DND-41 (cell line): ENCODE results near the gene CDH11.

Source experiments
- ATAC-seq: fragments of 200-7000 bp; cut with Tn5 transposase; 3 replicates; pipeline ENCODE4 v1.9.1; 2021; ENCODE audit warnings: low read depth; ENCODE audit not compliant: insufficient read depth
- DNase-seq: peaks from one replicate; pipeline ENCODE4 v3.0.0-alpha.2; 2020
- H2AFZ ChIP-seq: 2 replicates; pipeline ENCODE4 v1.6.0; 2012; ENCODE audit warnings: low read depth, low read length
- H3K27ac ChIP-seq: 2 replicates; pipeline ENCODE4 v1.5.1; 2012; ENCODE audit warnings: low read length, inconsistent platforms
- H3K27me3 ChIP-seq: fragments of 200-600 bp; sonication (generic); 2 replicates; pipeline ENCODE4 v1.6.0; 2012; ENCODE audit warnings: low read length, mild to moderate bottlenecking, inconsistent platforms; ENCODE audit not compliant: insufficient read depth, poor library complexity
- H3K36me3 ChIP-seq: 2 replicates; pipeline ENCODE4 v1.5.1; 2012; ENCODE audit warnings: low read length, inconsistent platforms; ENCODE audit not compliant: insufficient read depth
- H3K4me1 ChIP-seq: 2 replicates; pipeline ENCODE4 v1.5.1; 2012; ENCODE audit warnings: mild to moderate bottlenecking, low read length; ENCODE audit not compliant: insufficient read depth
- H3K4me2 ChIP-seq: 2 replicates; pipeline ENCODE4 v1.6.0; 2012; ENCODE audit warnings: mild to moderate bottlenecking, moderate library complexity, low read length, inconsistent platforms; ENCODE audit not compliant: insufficient read depth
- H3K4me3 ChIP-seq, 2 experiments: fragments of 200-600 bp in 1 of 2; shearing (Covaris generic) in 1 of 2; 2 replicates each; pipeline ENCODE4 v1.5.1; 2012 to 2016; ENCODE audit warnings: inconsistent platforms in 2 of 2, low read length in 2 of 2, mild to moderate bottlenecking in 2 of 2, low read depth in 1 of 2, moderate library complexity in 1 of 2
- H3K79me2 ChIP-seq: 2 replicates; pipeline ENCODE4 v1.6.0; 2012; ENCODE audit warnings: low read length, inconsistent platforms; ENCODE audit not compliant: insufficient read depth
- H3K9ac ChIP-seq: 2 replicates; pipeline ENCODE4 v1.6.0; 2012; ENCODE audit warnings: low read depth, mild to moderate bottlenecking, inconsistent platforms, low read length, moderate library complexity
- H3K9me3 ChIP-seq: 2 replicates; pipeline ENCODE4 v1.5.1; 2012; ENCODE audit warnings: low read length, moderate library complexity, mild to moderate bottlenecking, inconsistent platforms; ENCODE audit not compliant: insufficient read depth, severe bottlenecking
- H4K20me1 ChIP-seq: 2 replicates; pipeline ENCODE4 v1.6.0; 2012; ENCODE audit warnings: low read length; ENCODE audit not compliant: insufficient read depth
- CTCF ChIP-seq: IDR thresholded peaks from 2 replicates; pipeline ENCODE4 v1.5.1; 2012; ENCODE audit warnings: borderline replicate concordance, low read length, moderate library complexity, mild to moderate bottlenecking; ENCODE audit not compliant: poor library complexity, severe bottlenecking; ENCODE audit errors: extremely low read depth
- EZH2 ChIP-seq: IDR thresholded peaks from 3 replicates; pipeline ENCODE4 v1.6.1; 2012; ENCODE audit warnings: borderline replicate concordance, low read depth, mild to moderate bottlenecking, moderate library complexity, low read length, inconsistent platforms; ENCODE audit not compliant: severe bottlenecking

CDH11 gene

GRCh38 chr16:64903770-64904169 lies 218.1 kb downstream of the CDH11 start:
- ATAC-seq (no peak), DNase-seq (no peak)
- no peaks in the 10 kb centered on the region for H3K36me3 ChIP-seq
- no peaks in the 10 kb centered on the region for H3K27me3 ChIP-seq
- H3K4me1 ChIP-seq: no peaks in the 10 kb centered on the region
- no peak overlapping the region for H3K27ac ChIP-seq
- no peak overlapping the region for H3K9ac ChIP-seq
- no peaks in the 10 kb centered on the region for H3K9me3 ChIP-seq
- no peaks in the 10 kb centered on the region for H4K20me1 ChIP-seq
- H2AFZ ChIP-seq: no peak overlapping the region
- H3K4me2 ChIP-seq: no peak overlapping the region
- H3K79me2 ChIP-seq: no peaks in the 10 kb centered on the region
- TF ChIP-seq EZH2 (no peak), CTCF (no peak)
- H3K4me3 ChIP-seq: no peak overlapping the region

GRCh38 chr16:64900517-64900916 lies 221.3 kb downstream of the CDH11 start:
- Histone ChIP-seq H3K4me2 (no peak overlapping the region), H3K36me3 (no peaks in the 10 kb centered on the region), H2AFZ (no peak overlapping the region), H3K4me3 (no peak overlapping the region), H3K27ac (no peak overlapping the region), H3K27me3 (no peaks in the 10 kb centered on the region), H3K9me3 (no peaks in the 10 kb centered on the region), H3K9ac (no peak overlapping the region), H3K79me2 (no peaks in the 10 kb centered on the region), H4K20me1 (no peaks in the 10 kb centered on the region), H3K4me1 (no peaks in the 10 kb centered on the region)
- no peak for ATAC-seq
- no peak for DNase-seq
- TF ChIP-seq CTCF: no peak
- no peak for TF ChIP-seq EZH2

GRCh38 chr16:64900019-64900418 lies 221.8 kb downstream of the CDH11 start:
- Histone ChIP-seq H3K27ac (no peak overlapping the region), H3K4me2 (no peak overlapping the region), H3K9me3 (no peaks in the 10 kb centered on the region), H3K27me3 (no peaks in the 10 kb centered on the region), H3K4me3 (no peak overlapping the region), H3K4me1 (no peaks in the 10 kb centered on the region), H3K9ac (no peak overlapping the region), H4K20me1 (no peaks in the 10 kb centered on the region), H3K36me3 (no peaks in the 10 kb centered on the region), H3K79me2 (no peaks in the 10 kb centered on the region), H2AFZ (no peak overlapping the region)
- ATAC-seq (no peak), DNase-seq (no peak)
- TF ChIP-seq CTCF (no peak), EZH2 (no peak)

- Histone ChIP-seq H2AFZ (no peak overlapping the region), H3K4me2 (no peak overlapping the region), H3K79me2 (no peaks in the 10 kb centered on the region), H3K9ac (no peak overlapping the region), H3K27me3 (no peaks in the 10 kb centered on the region), H3K27ac (no peak overlapping the region), H3K4me3 (no peak overlapping the region), H4K20me1 (no peaks in the 10 kb centered on the region), H3K4me1 (no peaks in the 10 kb centered on the region), H3K36me3 (no peaks in the 10 kb centered on the region), H3K9me3 (no peaks in the 10 kb centered on the region)
- no peak for TF ChIP-seq EZH2
- no peak for TF ChIP-seq CTCF
- ATAC-seq: no peak
- no peak for DNase-seq
Observed at GRCh38 chr16:64898159-64898558, 223.7 kb downstream of the CDH11 start.
